Activated T-helper 9 cell treated with anti-CD3 and anti-CD28 coated beads, Interleukin-2, amount 50 U/mL, for 16 hours (primary cell): ENCODE measurements around the gene AKT1.
"Not testable (repeated sequence)": the region's sequence is repeated elsewhere in the genome, so short reads cannot be mapped to it uniquely, and the experiment has no call there.

ENCODE experiments used
- DNase-seq: peaks from one replicate; pipeline ENCODE4 v3.0.0-alpha.2; 2020; ENCODE audit warnings: low read depth

The AKT1 gene

GRCh38 chr14:104738375-104739019 lies 57.1 kb downstream of the AKT1 start:
- no peak for DNase-seq

- DNase-seq = no peak
Observed at GRCh38 chr14:104735830-104736642, 59.5 kb downstream of the AKT1 start.

GRCh38 chr14:104734991-104735779 lies 60.4 kb downstream of the AKT1 start:
- DNase-seq = no peak

- no peak for DNase-seq
Observed at GRCh38 chr14:104734601-104734990, 61.0 kb downstream of the AKT1 start.

- no peak for DNase-seq
Observed at GRCh38 chr14:104734051-104734587, 61.4 kb downstream of the AKT1 start.

- DNase-seq = no peak
Observed at GRCh38 chr14:104732931-104733681, 62.4 kb downstream of the AKT1 start.

- DNase-seq = no peak
Observed at GRCh38 chr14:104732355-104732804, 63.2 kb downstream of the AKT1 start.

- no peak for DNase-seq
Observed at GRCh38 chr14:104731320-104732294, 63.9 kb downstream of the AKT1 start.

- DNase-seq = no peak
Observed at GRCh38 chr14:104730487-104730886, 65.1 kb downstream of the AKT1 start.

GRCh38 chr14:104729835-104730181 lies 65.7 kb downstream of the AKT1 start:
- DNase-seq = no peak

- not testable (repeated sequence) for DNase-seq
Observed at GRCh38 chr14:104729176-104729834, 66.2 kb downstream of the AKT1 start.

- DNase-seq = no peak
Observed at GRCh38 chr14:104728631-104729030, 66.9 kb downstream of the AKT1 start.

GRCh38 chr14:104726600-104727451 lies 68.7 kb downstream of the AKT1 start:
- DNase-seq = no peak

GRCh38 chr14:104725772-104726548 lies 69.6 kb downstream of the AKT1 start:
- no peak for DNase-seq

GRCh38 chr14:104724981-104725771 lies 70.4 kb downstream of the AKT1 start:
- no peak for DNase-seq

GRCh38 chr14:104724407-104724980 lies 71.1 kb downstream of the AKT1 start:
- DNase-seq = no peak
